Sigmoid colon (tissue), 7 donors: Measurements from ENCODE around the gene FLNB. TPM values are rescaled to one million over a fixed set of nuclear protein-coding genes. Genes with fewer than 3 reads are reported as not detected.

ENCODE experiments used
- DNase-seq: peaks from one replicate; pipeline ENCODE4 v3.0.0-alpha.2; 2019
- H3K27ac ChIP-seq, 4 donors: fragments of 200-600 bp; sonication (generic); one replicate each; pipeline ENCODE4 v1.5.1; 2016 to 2019; ENCODE audit warnings: mild to moderate bottlenecking in 1 of 4
- H3K27me3 ChIP-seq, 3 donors: fragments of 200-600 bp; sonication (generic); one replicate each; pipeline ENCODE4 v1.5.1; 2019; ENCODE audit warnings: mild to moderate bottlenecking in 1 of 3
- H3K36me3 ChIP-seq, 4 donors: fragments of 200-600 bp; sonication (generic); one replicate each; pipeline ENCODE4 v1.5.1; 2016 to 2019
- H3K4me1 ChIP-seq, 4 donors: fragments of 200-600 bp; sonication (generic); one replicate each; pipeline ENCODE4 v1.5.1; 2017 to 2019
- H3K4me3 ChIP-seq, 4 donors: fragments of 200-600 bp; sonication (generic); one replicate each; pipeline ENCODE4 v1.5.1; 2017 to 2019; ENCODE audit warnings: mild to moderate bottlenecking in 2 of 4, moderate library complexity in 1 of 4
- H3K9me3 ChIP-seq, 4 donors: fragments of 200-600 bp in 3 of 4; sonication (generic) in 3 of 4; one replicate each; pipeline versions ENCODE4 v1.5.1 to v1.6.1; 2013 to 2019
- EP300 ChIP-seq, 4 donors: sonication (generic); formaldehyde crosslinking; IDR thresholded peaks; one replicate each; pipeline ENCODE4 v1.6.1; 2017; ENCODE audit warnings: antibody characterized with exemption in 4 of 4
- POLR2A ChIP-seq, 2 donors: fragments of 450-650 bp; IDR thresholded peaks; one replicate each; pipeline ENCODE4 v1.6.1; 2016; ENCODE audit warnings: antibody characterized with exemption in 2 of 2, mild to moderate bottlenecking in 2 of 2, moderate library complexity in 2 of 2
- POLR2AphosphoS5 ChIP-seq, 4 donors: sonication (generic); formaldehyde crosslinking; IDR thresholded peaks; one replicate each; pipeline ENCODE4 v1.6.1; 2017; ENCODE audit warnings: antibody characterized with exemption in 4 of 4
- WGBS, 2 donors: extraction: QIAGEN DNeasy Blood & Tissue Kit; methylation state at CpG; one replicate each; pipeline ENCODE4 v1.1.7; 2013; 5-methylcytosine and 5-hydroxymethylcytosine counted together
- intact Hi-C: fragments of 100-400 bp; cut with DNase I; formaldehyde crosslinking; loops from one replicate; pipeline ENCODE4 v1.15.1; 2023
- polyA plus RNA-seq, 3 donors: library from polyadenylated mRNA; stranded (reverse); fragments of 200-250 nt; gene quantifications; one replicate each; pipeline ENCODE4 v1.2.3, GENCODE V29; 2013
- total RNA-seq, 4 donors: library from RNA; depleted of rRNA; stranded (reverse); fragments of >200 nt; gene quantifications; one replicate each; pipeline ENCODE4 v1.1.0, GENCODE V29; 2016
- TF ChIP-seq, protein P1 (sequence below), 4 experiments: fragments of 450-650 bp in 3 of 4; fragments of 200-600 bp in 1 of 4; IDR thresholded peaks; one replicate each; pipeline ENCODE4 v1.5.1; 2016 to 2019; ENCODE audit warnings: antibody characterized with exemption in 4 of 4, mild to moderate bottlenecking in 3 of 4, moderate library complexity in 2 of 4
- donor health status: healthy with polysubstance abuse.
- donor health status: Bipolar disorder and iron deficiency.
- donor health status: healthy.

Gene FLNB
- total and polyA plus RNA-seq, 7 donors = 51.7 to 277 (median 109) TPM

DNA sequence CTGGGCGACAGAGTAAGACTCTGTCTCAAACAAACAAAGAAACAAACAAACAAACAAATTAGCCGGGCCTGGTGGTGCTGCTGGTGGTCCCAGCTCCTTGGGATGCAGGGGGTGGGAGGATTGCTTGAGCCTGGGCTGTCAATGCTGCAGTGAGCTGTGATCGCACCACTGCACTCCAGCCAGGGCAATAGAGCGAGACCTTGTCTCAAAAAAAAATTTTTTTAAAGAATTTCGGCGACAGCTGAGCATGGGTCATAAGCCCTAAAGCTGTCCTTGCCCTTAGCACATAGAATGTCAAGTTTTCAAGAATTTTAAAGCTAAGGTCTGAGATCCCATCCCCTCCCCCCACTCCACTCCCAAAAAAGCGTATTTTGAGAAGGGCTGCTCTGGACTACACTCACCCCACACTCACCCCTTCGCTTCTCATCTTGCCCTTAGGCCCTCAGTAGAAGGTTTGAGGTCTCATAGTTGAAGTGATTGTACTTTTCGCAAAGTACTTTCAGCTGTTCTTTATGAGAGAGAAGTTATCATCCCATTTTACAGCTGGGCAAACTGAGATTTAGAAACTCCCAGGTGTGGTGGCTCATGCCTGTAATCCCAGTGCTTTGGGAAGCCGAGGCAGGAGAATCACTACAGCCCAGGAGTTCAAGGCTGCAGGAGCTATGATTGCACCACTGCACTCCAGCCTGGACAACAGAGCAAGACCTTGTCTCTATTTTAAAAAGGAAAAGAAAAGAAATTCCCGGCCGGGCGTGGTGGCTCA lies 34.3 kb upstream of the FLNB start:
- Histone ChIP-seq H3K9me3 (no peaks in the 10 kb centered on the region), H3K27me3 (no peaks in the 10 kb centered on the region), H3K4me3 (no peak overlapping the region), H3K27ac (peak overlapping the region in 3 of 4 donors; percentile 44 to 68 (median 44)), H3K4me1 (peaks cover 0 to 36% (median 29%) of the 10 kb centered on the region in 4 donors), H3K36me3 (no peaks in the 10 kb centered on the region)
- WGBS, 2 donors = 81 to 93% methylated on average over 13 of the region's 13 CpGs
- no peak for TF ChIP-seq POLR2AphosphoS5 (IDR thresholded peaks at IDR 0.05)
- TF ChIP-seq POLR2A (IDR thresholded peaks at IDR 0.05) = no peak
- TF ChIP-seq, protein P1, sequence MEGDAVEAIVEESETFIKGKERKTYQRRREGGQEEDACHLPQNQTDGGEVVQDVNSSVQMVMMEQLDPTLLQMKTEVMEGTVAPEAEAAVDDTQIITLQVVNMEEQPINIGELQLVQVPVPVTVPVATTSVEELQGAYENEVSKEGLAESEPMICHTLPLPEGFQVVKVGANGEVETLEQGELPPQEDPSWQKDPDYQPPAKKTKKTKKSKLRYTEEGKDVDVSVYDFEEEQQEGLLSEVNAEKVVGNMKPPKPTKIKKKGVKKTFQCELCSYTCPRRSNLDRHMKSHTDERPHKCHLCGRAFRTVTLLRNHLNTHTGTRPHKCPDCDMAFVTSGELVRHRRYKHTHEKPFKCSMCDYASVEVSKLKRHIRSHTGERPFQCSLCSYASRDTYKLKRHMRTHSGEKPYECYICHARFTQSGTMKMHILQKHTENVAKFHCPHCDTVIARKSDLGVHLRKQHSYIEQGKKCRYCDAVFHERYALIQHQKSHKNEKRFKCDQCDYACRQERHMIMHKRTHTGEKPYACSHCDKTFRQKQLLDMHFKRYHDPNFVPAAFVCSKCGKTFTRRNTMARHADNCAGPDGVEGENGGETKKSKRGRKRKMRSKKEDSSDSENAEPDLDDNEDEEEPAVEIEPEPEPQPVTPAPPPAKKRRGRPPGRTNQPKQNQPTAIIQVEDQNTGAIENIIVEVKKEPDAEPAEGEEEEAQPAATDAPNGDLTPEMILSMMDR (IDR thresholded peaks at IDR 0.05) = no peak
- no peak for TF ChIP-seq EP300 (IDR thresholded peaks at IDR 0.05)
- DNase-seq = no peak
- intact Hi-C loops = loop anchor here (2.0 kb wide), 1 partner anchor 109 kb away; no protein-coding TSS in a partner anchor

DNA sequence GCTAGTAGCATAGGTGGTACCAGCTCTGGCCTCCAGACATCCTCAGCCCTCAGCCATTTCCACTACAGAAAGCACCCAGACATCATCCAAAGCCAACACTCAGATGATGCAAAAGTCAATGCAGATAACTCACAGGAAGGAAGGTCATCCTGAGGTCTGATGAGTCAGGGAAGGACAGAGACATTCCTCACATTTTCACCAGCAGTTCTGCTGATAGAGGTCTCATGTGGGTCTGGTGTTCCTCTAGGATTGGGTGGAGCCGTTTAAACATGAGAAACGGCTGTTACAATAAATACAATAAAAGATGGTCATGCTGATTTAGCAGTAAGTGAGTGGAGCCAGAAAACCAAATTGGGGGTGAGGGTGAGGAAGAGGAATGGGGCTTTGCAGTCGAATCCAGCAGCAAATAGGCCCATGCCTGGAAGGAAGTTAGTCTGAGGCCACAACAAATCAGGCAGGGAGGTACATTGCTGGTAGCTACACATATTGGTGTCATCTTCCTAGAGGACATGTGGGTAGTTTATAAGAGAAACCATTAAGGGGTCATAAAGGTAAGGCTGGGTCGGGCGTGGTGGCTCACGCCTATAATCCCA lies 33.3 kb upstream of the FLNB start:
- H3K27ac ChIP-seq = peak overlapping the region; percentile 21 to 68 (median 44)
- H3K9me3 ChIP-seq = no peaks in the 10 kb centered on the region
- WGBS, 2 donors = 12 to 57% methylated on average over 6 of the region's 6 CpGs
- no peaks in the 10 kb centered on the region for H3K36me3 ChIP-seq
- no peak overlapping the region for H3K4me3 ChIP-seq
- DNase-seq = no peak
- no peaks in the 10 kb centered on the region for H3K27me3 ChIP-seq
- peak in 2 of 4 donors; percentile 37 to 61 for TF ChIP-seq POLR2AphosphoS5 (IDR thresholded peaks at IDR 0.05)
- TF ChIP-seq EP300 (IDR thresholded peaks at IDR 0.05) = no peak
- no peak for TF ChIP-seq POLR2A (IDR thresholded peaks at IDR 0.05)
- TF ChIP-seq, protein P1 (IDR thresholded peaks at IDR 0.05) = no peak
- H3K4me1 ChIP-seq = peaks cover 0 to 31% (median 27%) of the 10 kb centered on the region in 4 donors
- intact Hi-C loops = no loop called here

DNA sequence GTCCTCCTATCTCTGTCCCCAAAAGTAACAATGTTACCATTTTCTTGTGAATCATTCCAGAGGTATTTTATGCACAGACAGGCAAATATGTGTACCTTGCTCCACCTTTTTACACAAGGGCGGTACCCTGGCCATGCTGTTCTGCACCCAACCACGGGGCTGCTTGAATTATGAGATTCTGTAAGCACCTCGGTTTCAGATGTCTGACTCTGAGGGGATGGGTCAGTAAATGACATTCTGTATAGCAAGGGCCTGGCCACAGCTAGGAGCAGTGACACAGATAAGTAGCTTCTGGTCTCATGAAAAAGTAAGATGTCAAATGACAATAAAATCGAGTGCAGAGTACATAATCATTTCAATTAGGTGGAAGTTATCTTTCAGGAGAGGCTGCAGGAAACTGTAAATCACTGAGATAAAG lies 30.4 kb upstream of the FLNB start:
- no peak for TF ChIP-seq EP300 (IDR thresholded peaks at IDR 0.05)
- TF ChIP-seq POLR2AphosphoS5 (IDR thresholded peaks at IDR 0.05) = no peak
- TF ChIP-seq, protein P1 (IDR thresholded peaks at IDR 0.05) = no peak
- TF ChIP-seq POLR2A (IDR thresholded peaks at IDR 0.05) = no peak
- no peak overlapping the region for H3K4me3 ChIP-seq
- no peak for DNase-seq
- no peaks in the 10 kb centered on the region for H3K9me3 ChIP-seq
- intact Hi-C loops = no loop called here
- H3K4me1 ChIP-seq = peaks cover 0 to 15% (median 14%) of the 10 kb centered on the region in 4 donors
- no peak overlapping the region for H3K27ac ChIP-seq
- WGBS, 2 donors = 11 to 46% methylated on average over 4 of the region's 4 CpGs
- no peaks in the 10 kb centered on the region for H3K27me3 ChIP-seq
- no peaks in the 10 kb centered on the region for H3K36me3 ChIP-seq

DNA sequence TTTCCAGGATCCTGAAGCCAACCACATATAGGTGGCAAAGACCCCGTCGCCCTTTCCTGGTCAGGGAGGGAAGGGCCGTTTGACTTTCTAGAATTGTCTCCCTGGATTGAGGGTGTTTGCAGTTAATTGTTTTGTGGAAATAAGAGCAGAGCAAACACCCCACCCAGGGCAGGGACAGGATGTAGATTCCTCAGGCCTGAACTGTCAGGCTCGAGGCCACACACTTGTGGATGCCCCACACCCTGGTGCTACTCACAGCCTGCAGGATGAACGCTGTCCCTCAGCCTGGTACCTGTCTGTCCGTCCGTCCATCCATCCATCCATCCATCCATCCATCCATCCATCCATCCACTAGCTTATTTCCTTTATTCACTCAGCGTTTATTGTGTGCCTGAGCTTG lies 29.9 kb upstream of the FLNB start:
- intact Hi-C loops = no loop called here
- no peak for DNase-seq
- no peak overlapping the region for H3K4me3 ChIP-seq
- WGBS, 2 donors = 19 to 63% methylated on average over 8 of the region's 8 CpGs
- TF ChIP-seq POLR2AphosphoS5 (IDR thresholded peaks at IDR 0.05) (no peak), EP300 (IDR thresholded peaks at IDR 0.05) (no peak), POLR2A (IDR thresholded peaks at IDR 0.05) (no peak)
- TF ChIP-seq, protein P1 (IDR thresholded peaks at IDR 0.05) = no peak
- H3K9me3 ChIP-seq = no peaks in the 10 kb centered on the region
- peaks cover 0 to 17% (median 13%) of the 10 kb centered on the region in 4 donors for H3K4me1 ChIP-seq
- no peaks in the 10 kb centered on the region for H3K36me3 ChIP-seq
- no peak overlapping the region for H3K27ac ChIP-seq
- H3K27me3 ChIP-seq = no peaks in the 10 kb centered on the region
